ENCODE data around the gene AAGAB.

Gene AAGAB

GRCh38 chr15:67192185-67192820 is 62.2 kb downstream of the AAGAB start:
- DNase-seq, result no peak
- Mint-ChIP-seq H3K27me3 (no peaks in the 10 kb centered on the region), H3K4me1 (ENCODE audit: low read depth) (peaks cover 7% of the 10 kb centered on the region), H3K4me3 (no peak overlapping the region), H3K36me3 (ENCODE audit: low read depth) (peaks cover 95% of the 10 kb centered on the region), H3K27ac (peak overlapping the region; percentile 83), H3K9me3 (no peaks in the 10 kb centered on the region)

DNA sequence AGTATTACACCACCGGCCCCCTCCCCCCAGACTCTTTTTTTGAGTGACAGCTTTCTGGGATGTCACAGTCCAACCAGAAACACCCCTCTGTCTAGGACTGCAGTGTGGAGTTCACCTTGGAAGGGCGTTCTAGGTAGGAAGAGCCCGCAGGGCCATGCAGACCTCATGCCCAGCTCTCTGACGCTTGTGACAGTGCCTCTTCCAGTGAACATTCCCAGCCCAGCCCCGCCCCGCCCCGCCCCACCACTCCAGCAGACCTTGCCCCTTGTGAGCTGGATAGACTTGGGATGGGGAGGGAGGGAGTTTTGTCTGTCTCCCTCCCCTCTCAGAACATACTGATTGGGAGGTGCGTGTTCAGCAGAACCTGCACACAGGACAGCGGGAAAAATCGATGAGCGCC is 63.6 kb downstream of the AAGAB start:
- H3K27me3 Mint-ChIP-seq, result no peaks in the 10 kb centered on the region
- H3K4me3 Mint-ChIP-seq, result no peak overlapping the region
- no peak overlapping the region for H3K27ac Mint-ChIP-seq
- peaks cover 13% of the 10 kb centered on the region for H3K4me1 Mint-ChIP-seq (ENCODE audit: low read depth)
- no peaks in the 10 kb centered on the region for H3K9me3 Mint-ChIP-seq
- DNase-seq, result no peak
- peaks cover 96% of the 10 kb centered on the region for H3K36me3 Mint-ChIP-seq (ENCODE audit: low read depth)

- peak overlapping the region; percentile 19 for H3K27ac Mint-ChIP-seq
- DNase-seq, result no peak
- no peaks in the 10 kb centered on the region for H3K9me3 Mint-ChIP-seq
- peaks cover 94% of the 10 kb centered on the region for H3K36me3 Mint-ChIP-seq (ENCODE audit: low read depth)
- no peaks in the 10 kb centered on the region for H3K27me3 Mint-ChIP-seq
- no peak overlapping the region for H3K4me3 Mint-ChIP-seq
- H3K4me1 Mint-ChIP-seq (ENCODE audit: low read depth), result peaks cover 18% of the 10 kb centered on the region
Measured at GRCh38 chr15:67190326-67190725, 64.1 kb downstream of the AAGAB start.

GRCh38 chr15:67189326-67190051 is 65.0 kb downstream of the AAGAB start:
- Mint-ChIP-seq H3K27ac (peak overlapping the region; percentile 55), H3K27me3 (no peaks in the 10 kb centered on the region)

GRCh38 chr15:67188551-67189218 is 65.8 kb downstream of the AAGAB start:
- no peaks in the 10 kb centered on the region for H3K9me3 Mint-ChIP-seq
- no peaks in the 10 kb centered on the region for H3K27me3 Mint-ChIP-seq
- H3K4me3 Mint-ChIP-seq, result no peak overlapping the region
- peak overlapping the region; percentile 53 for H3K27ac Mint-ChIP-seq
- DNase-seq, result no peak
- H3K36me3 Mint-ChIP-seq (ENCODE audit: low read depth), result peaks cover 92% of the 10 kb centered on the region
- H3K4me1 Mint-ChIP-seq (ENCODE audit: low read depth), result peaks cover 21% of the 10 kb centered on the region

More at GRCh38 chr15:67189326-67190051, 65.0 kb downstream of the AAGAB start:
- peaks cover 94% of the 10 kb centered on the region for H3K36me3 Mint-ChIP-seq (ENCODE audit: low read depth)
- no peak for DNase-seq
- H3K9me3 Mint-ChIP-seq, result no peaks in the 10 kb centered on the region
- no peak overlapping the region for H3K4me3 Mint-ChIP-seq
- H3K4me1 Mint-ChIP-seq (ENCODE audit: low read depth), result peaks cover 21% of the 10 kb centered on the region

- Mint-ChIP-seq H3K36me3 (ENCODE audit: low read depth) (peaks cover 85% of the 10 kb centered on the region), H3K4me3 (no peak overlapping the region), H3K27me3 (no peaks in the 10 kb centered on the region), H3K9me3 (no peaks in the 10 kb centered on the region), H3K27ac (peak overlapping the region; percentile 26), H3K4me1 (ENCODE audit: low read depth) (peaks cover 19% of the 10 kb centered on the region)
- DNase-seq, result no peak
Measured at GRCh38 chr15:67187351-67187854, 67.1 kb downstream of the AAGAB start.

- Mint-ChIP-seq H3K27me3 (no peaks in the 10 kb centered on the region), H3K9me3 (no peaks in the 10 kb centered on the region), H3K27ac (peak overlapping the region; percentile 70), H3K4me1 (ENCODE audit: low read depth) (peaks cover 13% of the 10 kb centered on the region), H3K4me3 (no peak overlapping the region), H3K36me3 (ENCODE audit: low read depth) (peaks cover 84% of the 10 kb centered on the region)
- DNase-seq, result no peak
Measured at GRCh38 chr15:67186688-67187087, 67.8 kb downstream of the AAGAB start.

- Mint-ChIP-seq H3K27me3 (no peaks in the 10 kb centered on the region), H3K27ac (peak overlapping the region; percentile 70), H3K36me3 (ENCODE audit: low read depth) (peaks cover 81% of the 10 kb centered on the region), H3K4me1 (ENCODE audit: low read depth) (peaks cover 13% of the 10 kb centered on the region), H3K4me3 (no peak overlapping the region), H3K9me3 (no peaks in the 10 kb centered on the region)
- no peak for DNase-seq
Measured at GRCh38 chr15:67186226-67186649, 68.2 kb downstream of the AAGAB start.

DNA sequence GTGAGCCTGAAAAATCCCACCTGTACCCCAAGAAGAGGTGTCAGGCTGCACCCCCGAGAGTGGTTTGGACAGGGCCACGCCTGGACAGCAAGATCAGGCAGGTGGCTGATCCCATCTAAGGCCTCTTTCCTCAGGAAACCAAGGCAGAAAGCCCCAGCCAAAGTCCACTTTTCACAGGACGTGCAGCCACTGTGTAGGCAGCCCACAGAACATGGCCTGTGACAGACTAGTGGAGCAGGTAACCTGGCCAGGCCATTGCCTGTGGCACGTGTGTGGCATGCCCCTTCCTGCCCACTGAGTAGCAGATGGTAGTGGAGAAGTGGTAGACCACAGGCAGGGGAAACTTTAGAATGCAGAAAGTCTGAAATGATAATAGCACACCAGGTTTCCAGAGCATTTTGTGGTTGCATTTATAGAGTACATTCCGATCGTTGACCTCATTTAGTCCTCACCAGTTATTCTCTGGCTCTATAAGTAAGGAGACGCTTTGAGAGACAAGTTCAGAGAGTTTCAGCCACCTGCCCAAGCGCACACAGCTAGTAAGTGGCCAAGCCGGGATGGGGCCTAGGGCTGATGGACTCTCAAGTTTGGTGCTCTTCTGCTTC is 68.7 kb downstream of the AAGAB start:
- Mint-ChIP-seq H3K27ac (peak overlapping the region; percentile 70), H3K9me3 (no peaks in the 10 kb centered on the region), H3K27me3 (no peaks in the 10 kb centered on the region), H3K4me3 (no peak overlapping the region), H3K4me1 (ENCODE audit: low read depth) (peaks cover 13% of the 10 kb centered on the region), H3K36me3 (ENCODE audit: low read depth) (peaks cover 80% of the 10 kb centered on the region)
- DNase-seq, result peak; percentile 34

DNA sequence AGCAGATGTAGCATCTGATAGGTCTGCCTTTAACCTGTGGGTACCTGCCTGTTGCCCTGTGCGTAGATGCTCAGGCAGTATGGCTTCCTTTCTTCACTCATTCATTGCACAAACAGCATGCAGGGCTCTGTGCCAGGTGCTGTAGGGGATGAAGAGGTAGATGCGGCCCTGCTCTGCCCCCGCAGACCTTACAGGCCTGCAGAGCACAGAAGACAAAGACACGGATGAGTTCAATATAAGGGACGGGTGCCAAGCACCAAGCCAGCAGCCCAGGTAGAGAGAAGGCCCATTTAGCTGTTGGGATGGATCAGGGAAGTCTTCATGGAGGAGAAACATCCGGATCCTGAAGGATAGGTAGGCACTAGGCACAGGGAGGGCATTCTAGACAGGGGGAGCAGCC is 69.4 kb downstream of the AAGAB start:
- Mint-ChIP-seq H3K4me1 (ENCODE audit: low read depth) (peaks cover 13% of the 10 kb centered on the region), H3K9me3 (no peaks in the 10 kb centered on the region), H3K27me3 (no peaks in the 10 kb centered on the region), H3K27ac (peak overlapping the region; percentile 70), H3K4me3 (no peak overlapping the region), H3K36me3 (ENCODE audit: low read depth) (peaks cover 75% of the 10 kb centered on the region)
- no peak for DNase-seq

GRCh38 chr15:67184208-67184925 is 70.1 kb downstream of the AAGAB start:
- Mint-ChIP-seq H3K4me3 (no peak overlapping the region), H3K4me1 (ENCODE audit: low read depth) (peaks cover 13% of the 10 kb centered on the region), H3K9me3 (no peaks in the 10 kb centered on the region), H3K36me3 (ENCODE audit: low read depth) (peaks cover 75% of the 10 kb centered on the region), H3K27me3 (no peaks in the 10 kb centered on the region), H3K27ac (no peak overlapping the region)
- no peak for DNase-seq

- Mint-ChIP-seq H3K27ac (no peak overlapping the region), H3K4me3 (no peak overlapping the region), H3K27me3 (no peaks in the 10 kb centered on the region), H3K9me3 (no peaks in the 10 kb centered on the region), H3K4me1 (ENCODE audit: low read depth) (peaks cover 13% of the 10 kb centered on the region), H3K36me3 (ENCODE audit: low read depth) (peaks cover 73% of the 10 kb centered on the region)
- DNase-seq, result no peak
Measured at GRCh38 chr15:67183443-67184169, 70.9 kb downstream of the AAGAB start.

- Mint-ChIP-seq H3K4me3 (no peak overlapping the region), H3K4me1 (ENCODE audit: low read depth) (peaks cover 25% of the 10 kb centered on the region), H3K36me3 (ENCODE audit: low read depth) (peaks cover 65% of the 10 kb centered on the region), H3K27me3 (no peaks in the 10 kb centered on the region), H3K9me3 (no peaks in the 10 kb centered on the region), H3K27ac (no peak overlapping the region)
- peak; percentile 28 for DNase-seq
Measured at GRCh38 chr15:67181221-67181639, 73.2 kb downstream of the AAGAB start.

Measured in activated T-cell treated with anti-CD3 and anti-CD28 coated beads, Interleukin-2, amount 50 U/mL, for 24 hours (primary cell).